DOHH2 (cell line): Measurements from ENCODE around the gene SH3RF3.

Experiments
- H3F3A ChIP-seq: fragments of 200-600 bp; sonication (generic), shearing (Covaris generic); 2 replicates; pipeline ENCODE4 v1.6.0; 2016; ENCODE audit warnings: antibody characterized with exemption, mild to moderate bottlenecking; ENCODE audit not compliant: control insufficient read depth, insufficient read depth
- H3K27ac ChIP-seq: fragments of 200-600 bp; sonication (generic); 2 replicates; pipeline ENCODE4 v1.5.1; 2014; ENCODE audit warnings: low read depth, mild to moderate bottlenecking, low read length, moderate library complexity
- H3K27me3 ChIP-seq: fragments of 200-600 bp; sonication (generic); 2 replicates; pipeline ENCODE4 v1.6.1; 2014; ENCODE audit warnings: mild to moderate bottlenecking, low read length, mixed read lengths; ENCODE audit not compliant: control insufficient read depth
- H3K36me3 ChIP-seq: fragments of 200-600 bp; sonication (generic); 2 replicates; pipeline ENCODE4 v1.6.1; 2014; ENCODE audit warnings: mild to moderate bottlenecking, low read length, moderate library complexity, mixed read lengths; ENCODE audit not compliant: control insufficient read depth
- H3K4me1 ChIP-seq: fragments of 200-600 bp; sonication (generic); 2 replicates; pipeline ENCODE4 v1.6.1; 2014; ENCODE audit warnings: mild to moderate bottlenecking, low read length, mixed read lengths; ENCODE audit not compliant: control insufficient read depth
- H3K4me2 ChIP-seq: fragments of 200-600 bp; sonication (generic); 2 replicates; pipeline ENCODE4 v1.6.0; 2014; ENCODE audit warnings: mild to moderate bottlenecking, low read length, moderate library complexity
- H3K4me3 ChIP-seq: fragments of 200-600 bp; sonication (generic); 2 replicates; pipeline ENCODE4 v1.5.1; 2014; ENCODE audit warnings: mild to moderate bottlenecking, low read length, mixed read lengths
- H3K79me2 ChIP-seq: fragments of 200-600 bp; sonication (generic); 2 replicates; pipeline ENCODE4 v1.6.1; 2014; ENCODE audit warnings: mild to moderate bottlenecking, low read length, mixed read lengths; ENCODE audit not compliant: control insufficient read depth
- H3K9me2 ChIP-seq: fragments of 200-600 bp; sonication (generic); replicated peaks from 2 replicates; pipeline ENCODE4 v1.6.1; 2014; ENCODE audit warnings: mild to moderate bottlenecking, low read length, mixed read lengths; ENCODE audit not compliant: control insufficient read depth
- H3K9me3 ChIP-seq: fragments of 200-600 bp; sonication (generic); 2 replicates; pipeline ENCODE4 v1.6.1; 2014; ENCODE audit warnings: antibody characterized with exemption, low read length, mixed read lengths; ENCODE audit not compliant: control insufficient read depth, insufficient read depth
- H4K20me1 ChIP-seq: fragments of 200-600 bp; sonication (generic); 2 replicates; pipeline ENCODE4 v1.6.0; 2014; ENCODE audit warnings: low read depth, mild to moderate bottlenecking, antibody characterized with exemption, low read length, moderate library complexity; ENCODE audit not compliant: control insufficient read depth, insufficient read depth
- EZH2phosphoT487 ChIP-seq: fragments of 200-600 bp; sonication (generic); IDR thresholded peaks from 2 replicates; pipeline ENCODE4 v1.6.1; 2017; ENCODE audit warnings: borderline replicate concordance, mild to moderate bottlenecking, antibody characterized with exemption, low read length, moderate library complexity, mixed read lengths
- TF ChIP-seq, protein P1 (sequence below): fragments of 200-600 bp; sonication (generic); IDR thresholded peaks from one replicate; pipeline ENCODE4 v1.5.1; 2014; ENCODE audit warnings: antibody characterized with exemption, mild to moderate bottlenecking, low read depth, low read length; ENCODE audit not compliant: poor library complexity, severe bottlenecking

Gene SH3RF3

DNA sequence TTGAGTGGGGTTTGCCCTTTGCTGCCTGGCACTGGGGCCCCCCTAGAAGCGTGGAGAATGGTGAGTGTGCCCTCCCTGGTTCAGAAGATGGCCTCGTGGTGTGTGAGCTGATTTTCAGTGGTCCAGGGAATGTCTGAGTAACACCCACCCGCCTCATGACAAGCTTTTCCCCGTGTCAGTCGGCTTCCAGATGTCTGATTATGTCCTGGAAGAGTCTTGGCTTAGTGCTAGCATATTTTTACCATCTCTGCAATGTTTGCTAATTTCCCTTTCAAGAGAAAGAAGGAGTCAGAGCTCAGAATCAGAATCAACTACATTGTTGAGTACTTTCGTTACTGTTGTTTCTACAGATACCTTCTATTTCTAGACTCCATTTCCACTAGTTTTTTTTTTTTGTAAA is 270.1 kb downstream of the SH3RF3 start:
- H3K27ac ChIP-seq: no peak overlapping the region

DNA sequence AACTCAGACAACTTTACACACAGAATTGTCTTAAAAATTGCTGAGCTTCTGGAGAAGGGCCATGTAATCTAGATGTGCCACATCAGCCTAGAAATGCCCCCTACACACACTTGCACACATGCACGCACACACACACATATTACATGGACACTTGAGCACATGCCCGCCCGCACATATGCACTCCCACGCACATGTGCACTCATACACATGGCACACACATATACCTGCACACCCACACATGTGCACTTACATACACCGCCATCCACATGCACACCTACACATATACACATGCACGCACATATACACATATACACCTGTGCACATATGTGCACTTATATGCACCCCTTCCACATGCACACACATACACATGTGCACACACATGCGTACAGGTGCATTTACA is 271.1 kb downstream of the SH3RF3 start:
- no peak overlapping the region for H3K27ac ChIP-seq
- no peaks in the 10 kb centered on the region for H4K20me1 ChIP-seq
- H3K4me2 ChIP-seq: no peak overlapping the region
- TF ChIP-seq, protein P1, sequence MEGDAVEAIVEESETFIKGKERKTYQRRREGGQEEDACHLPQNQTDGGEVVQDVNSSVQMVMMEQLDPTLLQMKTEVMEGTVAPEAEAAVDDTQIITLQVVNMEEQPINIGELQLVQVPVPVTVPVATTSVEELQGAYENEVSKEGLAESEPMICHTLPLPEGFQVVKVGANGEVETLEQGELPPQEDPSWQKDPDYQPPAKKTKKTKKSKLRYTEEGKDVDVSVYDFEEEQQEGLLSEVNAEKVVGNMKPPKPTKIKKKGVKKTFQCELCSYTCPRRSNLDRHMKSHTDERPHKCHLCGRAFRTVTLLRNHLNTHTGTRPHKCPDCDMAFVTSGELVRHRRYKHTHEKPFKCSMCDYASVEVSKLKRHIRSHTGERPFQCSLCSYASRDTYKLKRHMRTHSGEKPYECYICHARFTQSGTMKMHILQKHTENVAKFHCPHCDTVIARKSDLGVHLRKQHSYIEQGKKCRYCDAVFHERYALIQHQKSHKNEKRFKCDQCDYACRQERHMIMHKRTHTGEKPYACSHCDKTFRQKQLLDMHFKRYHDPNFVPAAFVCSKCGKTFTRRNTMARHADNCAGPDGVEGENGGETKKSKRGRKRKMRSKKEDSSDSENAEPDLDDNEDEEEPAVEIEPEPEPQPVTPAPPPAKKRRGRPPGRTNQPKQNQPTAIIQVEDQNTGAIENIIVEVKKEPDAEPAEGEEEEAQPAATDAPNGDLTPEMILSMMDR: no peak
- no peak for TF ChIP-seq EZH2phosphoT487
- H3K9me3 ChIP-seq: no peaks in the 10 kb centered on the region
- H3F3A ChIP-seq: no peaks in the 10 kb centered on the region
- no peaks in the 10 kb centered on the region for H3K9me2 ChIP-seq
- H3K27me3 ChIP-seq: no peaks in the 10 kb centered on the region
- no peaks in the 10 kb centered on the region for H3K79me2 ChIP-seq
- no peaks in the 10 kb centered on the region for H3K4me1 ChIP-seq
- no peak overlapping the region for H3K4me3 ChIP-seq
- H3K36me3 ChIP-seq: no peaks in the 10 kb centered on the region

More for the DNA sequence above, 270.1 kb downstream of the SH3RF3 start:
- Histone ChIP-seq H3K9me3 (no peaks in the 10 kb centered on the region), H3K9me2 (no peaks in the 10 kb centered on the region), H3K4me1 (no peaks in the 10 kb centered on the region), H3F3A (no peaks in the 10 kb centered on the region), H3K36me3 (no peaks in the 10 kb centered on the region), H3K4me2 (no peak overlapping the region), H3K4me3 (no peak overlapping the region), H4K20me1 (no peaks in the 10 kb centered on the region), H3K79me2 (no peaks in the 10 kb centered on the region), H3K27me3 (no peaks in the 10 kb centered on the region)
- TF ChIP-seq, protein P1: no peak
- TF ChIP-seq EZH2phosphoT487: no peak

DNA sequence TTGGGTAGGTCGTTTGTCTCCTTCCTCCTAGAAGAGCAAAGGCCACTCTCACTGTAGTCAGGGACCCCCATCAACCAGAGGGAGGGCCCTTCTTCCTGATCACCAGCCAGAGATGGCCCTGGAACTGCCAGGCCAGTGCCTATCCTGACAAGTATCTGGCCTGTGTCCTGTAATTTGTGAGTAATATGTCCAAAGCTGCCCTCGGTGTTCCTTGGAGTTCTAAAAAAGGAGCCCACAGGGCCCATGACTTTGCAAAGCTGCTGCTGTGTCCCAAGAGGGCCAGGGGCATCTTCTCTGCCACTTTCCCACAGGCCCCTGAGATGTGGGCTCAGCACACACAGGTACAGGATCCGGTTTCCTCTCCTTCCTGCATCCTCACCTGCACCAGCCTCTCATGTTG is 272.4 kb downstream of the SH3RF3 start:
- no peaks in the 10 kb centered on the region for H3K27me3 ChIP-seq
- no peak overlapping the region for H3K4me2 ChIP-seq
- H3F3A ChIP-seq: no peaks in the 10 kb centered on the region
- H3K9me3 ChIP-seq: no peaks in the 10 kb centered on the region
- H3K4me3 ChIP-seq: no peak overlapping the region
- no peak for TF ChIP-seq EZH2phosphoT487
- TF ChIP-seq, protein P1: no peak
- no peaks in the 10 kb centered on the region for H3K4me1 ChIP-seq
- H3K79me2 ChIP-seq: no peaks in the 10 kb centered on the region
- H3K36me3 ChIP-seq: no peaks in the 10 kb centered on the region
- H4K20me1 ChIP-seq: no peaks in the 10 kb centered on the region
- H3K9me2 ChIP-seq: no peaks in the 10 kb centered on the region
- no peak overlapping the region for H3K27ac ChIP-seq

DNA sequence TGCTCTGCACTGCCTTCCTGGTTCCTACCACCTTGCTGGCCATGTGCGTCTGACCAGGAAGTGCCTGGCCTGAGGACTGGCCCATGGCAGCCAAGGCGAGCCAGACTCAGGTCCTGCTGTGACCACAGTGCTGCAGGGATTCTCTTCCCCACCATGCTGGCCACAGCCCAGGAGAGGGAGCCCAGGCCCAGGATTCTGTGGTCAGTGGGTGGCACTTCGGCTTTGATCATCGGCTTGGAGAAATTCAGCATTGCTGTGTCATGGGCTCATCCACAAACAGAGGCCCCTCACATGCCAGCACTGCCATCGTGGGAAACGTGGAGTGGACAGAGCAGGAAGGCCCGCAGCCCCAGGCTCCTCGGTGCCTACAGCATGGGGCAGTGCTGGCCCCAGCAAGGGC is 273.2 kb downstream of the SH3RF3 start:
- H3K27ac ChIP-seq: no peak overlapping the region
- no peaks in the 10 kb centered on the region for H3K27me3 ChIP-seq
- H3K36me3 ChIP-seq: no peaks in the 10 kb centered on the region
- no peak overlapping the region for H3K4me3 ChIP-seq
- H3K4me2 ChIP-seq: no peak overlapping the region
- no peak for TF ChIP-seq EZH2phosphoT487
- TF ChIP-seq, protein P1: no peak
- H3K9me2 ChIP-seq: no peaks in the 10 kb centered on the region
- no peaks in the 10 kb centered on the region for H3F3A ChIP-seq
- H3K4me1 ChIP-seq: no peaks in the 10 kb centered on the region
- H4K20me1 ChIP-seq: no peaks in the 10 kb centered on the region
- no peaks in the 10 kb centered on the region for H3K79me2 ChIP-seq
- no peaks in the 10 kb centered on the region for H3K9me3 ChIP-seq
